Calu3 (cell line): ENCODE results near the gene AKAP1. TPM values are rescaled to one million over a fixed set of nuclear protein-coding genes. Genes with fewer than 3 reads are reported as not detected.
"Not testable (repeated sequence)": the region's sequence is repeated elsewhere in the genome, so short reads cannot be mapped to it uniquely, and the experiment has no call there.

Source experiments
- BruUV-seq: library from RNA; stranded (reverse); fragments of 400-500 nt; replicated peaks from 2 replicates; lab custom pipeline; 2021; lab: Mats Ljungman, UMichigan
- CTCF ChIA-PET: fragments of 300-600 bp; sonication (Branson Sonifier 250); formaldehyde crosslinking; loops from one replicate; lab custom pipeline; 2022; ENCODE audit warnings: antibody characterized with exemption; lab: Charles Lee
- DNase-seq: peaks from one replicate; pipeline ENCODE4 v3.0.0; 2022
- H3K27ac Mint-ChIP-seq: one replicate; pipeline ENCODE4 v1.8.0; 2022; ENCODE audit warnings: mixed read lengths; ENCODE audit not compliant: unreplicated experiment
- H3K27me3 Mint-ChIP-seq: one replicate; pipeline ENCODE4 v1.8.0; 2022; ENCODE audit warnings: mixed read lengths; ENCODE audit not compliant: unreplicated experiment
- H3K36me3 Mint-ChIP-seq: one replicate; pipeline ENCODE4 v1.8.0; 2022; ENCODE audit warnings: mild to moderate bottlenecking, moderate library complexity, mixed read lengths; ENCODE audit not compliant: insufficient read depth, unreplicated experiment
- H3K4me1 Mint-ChIP-seq: one replicate; pipeline ENCODE4 v1.8.0; 2022; ENCODE audit warnings: mild to moderate bottlenecking, low read depth, mixed read lengths; ENCODE audit not compliant: unreplicated experiment
- H3K4me3 Mint-ChIP-seq: one replicate; pipeline ENCODE4 v1.8.0; 2022; ENCODE audit warnings: mild to moderate bottlenecking, low read depth, moderate library complexity, mixed read lengths; ENCODE audit not compliant: unreplicated experiment
- H3K9me3 Mint-ChIP-seq: one replicate; pipeline ENCODE4 v1.8.0; 2022; ENCODE audit warnings: low read depth, mixed read lengths; ENCODE audit not compliant: unreplicated experiment
- intact Hi-C: fragments of 100-400 bp; cut with micrococcal nuclease; formaldehyde crosslinking; loops from one replicate; pipeline ENCODE4 v1.10.0; 2022; ENCODE audit not compliant: unreplicated experiment
- total RNA-seq: library from RNA; stranded (reverse); gene quantifications from 2 replicates; pipeline ENCODE4 v1.2.3, GENCODE V29; 2022
- TF ChIP-seq, protein P1 (sequence below): fragments of 200-600 bp; IDR thresholded peaks from one replicate; pipeline ENCODE4 v1.8.0; 2022; ENCODE audit warnings: antibody characterized with exemption; ENCODE audit not compliant: unreplicated experiment

The AKAP1 gene
- total RNA-seq, 1 experiment from 2014 or later = 41.4 TPM

DNA sequence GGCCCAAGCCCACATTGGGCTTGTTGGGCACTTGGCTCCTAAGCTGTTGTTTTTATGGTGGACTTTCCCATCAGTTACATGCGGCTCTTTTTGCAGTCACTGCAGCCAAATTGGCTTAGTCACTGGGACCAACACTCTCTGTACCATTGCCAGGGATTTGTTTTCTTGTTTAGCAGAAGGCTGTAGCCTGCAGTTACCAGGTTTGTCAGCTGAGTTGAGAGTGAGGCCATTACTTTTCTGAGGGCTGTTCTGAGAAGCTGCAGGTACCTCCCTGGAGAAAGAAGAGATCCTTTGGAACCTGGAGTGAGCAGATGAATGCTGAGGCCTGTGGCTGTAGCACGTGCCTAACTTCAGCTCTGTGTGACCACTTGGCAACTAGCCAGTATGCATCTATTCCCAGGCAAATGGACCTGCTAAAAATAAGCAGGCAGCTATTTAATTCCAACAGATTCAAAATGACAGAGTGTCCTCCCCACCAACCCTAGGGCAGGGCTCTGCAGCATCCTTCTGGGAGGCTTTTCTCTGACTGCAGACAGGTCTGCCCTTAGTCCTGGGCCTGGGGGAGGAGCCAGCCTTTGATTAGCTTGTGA, 12.9 kb downstream of the AKAP1 start:
- no peak for DNase-seq
- CTCF ChIA-PET = interaction anchor here (0.7 kb wide), 1 partner anchor 24 kb away, joined by 3 read pairs; no protein-coding TSS in a partner anchor
- H3K27me3 Mint-ChIP-seq = no peaks in the 10 kb centered on the region
- H3K36me3 Mint-ChIP-seq = peaks cover 5% of the 10 kb centered on the region
- TF ChIP-seq, protein P1, sequence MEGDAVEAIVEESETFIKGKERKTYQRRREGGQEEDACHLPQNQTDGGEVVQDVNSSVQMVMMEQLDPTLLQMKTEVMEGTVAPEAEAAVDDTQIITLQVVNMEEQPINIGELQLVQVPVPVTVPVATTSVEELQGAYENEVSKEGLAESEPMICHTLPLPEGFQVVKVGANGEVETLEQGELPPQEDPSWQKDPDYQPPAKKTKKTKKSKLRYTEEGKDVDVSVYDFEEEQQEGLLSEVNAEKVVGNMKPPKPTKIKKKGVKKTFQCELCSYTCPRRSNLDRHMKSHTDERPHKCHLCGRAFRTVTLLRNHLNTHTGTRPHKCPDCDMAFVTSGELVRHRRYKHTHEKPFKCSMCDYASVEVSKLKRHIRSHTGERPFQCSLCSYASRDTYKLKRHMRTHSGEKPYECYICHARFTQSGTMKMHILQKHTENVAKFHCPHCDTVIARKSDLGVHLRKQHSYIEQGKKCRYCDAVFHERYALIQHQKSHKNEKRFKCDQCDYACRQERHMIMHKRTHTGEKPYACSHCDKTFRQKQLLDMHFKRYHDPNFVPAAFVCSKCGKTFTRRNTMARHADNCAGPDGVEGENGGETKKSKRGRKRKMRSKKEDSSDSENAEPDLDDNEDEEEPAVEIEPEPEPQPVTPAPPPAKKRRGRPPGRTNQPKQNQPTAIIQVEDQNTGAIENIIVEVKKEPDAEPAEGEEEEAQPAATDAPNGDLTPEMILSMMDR = no peak
- H3K9me3 Mint-ChIP-seq = no peaks in the 10 kb centered on the region
- intact Hi-C loops = no loop called here
- H3K4me1 Mint-ChIP-seq = peaks cover 16% of the 10 kb centered on the region
- H3K27ac Mint-ChIP-seq = no peak overlapping the region
- BruUV-seq = no TSS peak
- H3K4me3 Mint-ChIP-seq = no peak overlapping the region

DNA sequence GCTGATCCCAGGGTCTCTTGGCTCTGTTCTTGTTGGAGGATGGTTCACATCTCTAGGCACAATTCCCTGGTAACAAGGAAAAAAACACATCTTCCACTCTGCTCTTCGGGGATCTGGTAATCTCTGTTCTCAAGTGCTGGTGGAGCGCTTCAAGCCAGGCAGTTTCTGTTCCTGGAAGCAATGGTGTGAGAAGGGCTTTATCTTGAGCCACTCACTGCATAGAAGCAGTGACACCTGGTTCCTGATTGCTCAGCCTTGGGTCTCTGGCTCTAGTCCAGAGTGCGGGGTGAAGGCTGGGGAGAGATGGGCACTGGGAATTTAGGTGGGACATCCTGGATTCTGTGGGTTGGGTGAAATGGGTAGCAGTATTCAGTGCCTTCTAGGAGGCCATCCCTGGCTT, 14.1 kb downstream of the AKAP1 start:
- Mint-ChIP-seq H3K9me3 (no peaks in the 10 kb centered on the region), H3K36me3 (peaks cover 5% of the 10 kb centered on the region), H3K27ac (no peak overlapping the region), H3K4me3 (no peak overlapping the region), H3K4me1 (peaks cover 10% of the 10 kb centered on the region), H3K27me3 (no peaks in the 10 kb centered on the region)
- intact Hi-C loops = no loop called here
- DNase-seq = no peak
- CTCF ChIA-PET = no interaction called here
- BruUV-seq = no TSS peak
- TF ChIP-seq, protein P1 = no peak

DNA sequence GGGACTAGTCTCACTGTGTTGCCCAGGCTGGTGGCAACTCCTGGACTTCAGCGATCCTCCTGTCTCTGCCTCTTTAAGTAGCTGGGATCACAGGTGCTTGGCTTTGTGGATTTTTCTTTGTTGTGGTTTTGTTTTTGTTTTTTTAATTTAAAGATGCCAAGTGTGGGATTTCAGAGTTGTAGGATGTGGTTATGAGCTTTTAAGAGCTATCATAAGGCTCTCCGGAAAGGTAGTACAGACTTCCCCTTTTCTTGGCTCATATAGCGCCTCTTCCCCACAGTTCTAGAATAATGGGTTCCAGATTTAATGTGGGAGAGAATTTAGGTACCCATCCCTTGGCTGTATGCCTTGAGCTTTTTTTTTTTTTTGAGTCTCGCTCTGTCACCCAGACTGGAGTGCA, 17.1 kb downstream of the AKAP1 start:
- CTCF ChIA-PET = no interaction called here
- DNase-seq = no peak
- Mint-ChIP-seq H3K9me3 (no peaks in the 10 kb centered on the region), H3K27me3 (no peaks in the 10 kb centered on the region), H3K36me3 (peaks cover 5% of the 10 kb centered on the region), H3K4me3 (no peak overlapping the region), H3K27ac (no peak overlapping the region), H3K4me1 (peaks cover 18% of the 10 kb centered on the region)
- TF ChIP-seq, protein P1 = no peak
- intact Hi-C loops = no loop called here
- no TSS peak for BruUV-seq

GRCh38 chr17:57102660-57103059, 17.6 kb downstream of the AKAP1 start:
- H3K36me3 Mint-ChIP-seq, intact Hi-C loops, H3K9me3 Mint-ChIP-seq, BruUV-seq, H3K4me3 Mint-ChIP-seq, DNase-seq, H3K27ac Mint-ChIP-seq, H3K27me3 Mint-ChIP-seq, CTCF ChIA-PET: not testable (repeated sequence)
- H3K4me1 Mint-ChIP-seq = peaks cover 18% of the 10 kb centered on the region

- CTCF ChIA-PET = no interaction called here
- peaks cover 10% of the 10 kb centered on the region for H3K4me1 Mint-ChIP-seq
These were observed 19.6 kb downstream of the AKAP1 start for GRCh38 chr17:57104461-57105175.

More at GRCh38 chr17:57104461-57105175, 19.6 kb downstream of the AKAP1 start:
- Mint-ChIP-seq H3K4me3 (no peak overlapping the region), H3K9me3 (no peaks in the 10 kb centered on the region), H3K27me3 (no peaks in the 10 kb centered on the region), H3K27ac (no peak overlapping the region), H3K36me3 (peaks cover 11% of the 10 kb centered on the region)
- BruUV-seq = no TSS peak
- DNase-seq = no peak
- intact Hi-C loops = no loop called here
- TF ChIP-seq, protein P1 = no peak
